PC-9 (cell line): ENCODE measurements around the gene MEIS2.

Source experiments
- CTCF ChIP-seq: fragments of 200-600 bp; sonication (generic); conservative IDR thresholded peaks from 2 replicates; pipeline ENCODE4 v1.6.1; 2017; ENCODE audit warnings: mixed run types, antibody characterized with exemption, mild to moderate bottlenecking, moderate library complexity
- EZH2 ChIP-seq: fragments of 200-600 bp; sonication (generic); IDR thresholded peaks from 2 replicates; pipeline ENCODE4 v1.8.0; 2017; ENCODE audit warnings: antibody characterized with exemption, low read depth

DNA sequence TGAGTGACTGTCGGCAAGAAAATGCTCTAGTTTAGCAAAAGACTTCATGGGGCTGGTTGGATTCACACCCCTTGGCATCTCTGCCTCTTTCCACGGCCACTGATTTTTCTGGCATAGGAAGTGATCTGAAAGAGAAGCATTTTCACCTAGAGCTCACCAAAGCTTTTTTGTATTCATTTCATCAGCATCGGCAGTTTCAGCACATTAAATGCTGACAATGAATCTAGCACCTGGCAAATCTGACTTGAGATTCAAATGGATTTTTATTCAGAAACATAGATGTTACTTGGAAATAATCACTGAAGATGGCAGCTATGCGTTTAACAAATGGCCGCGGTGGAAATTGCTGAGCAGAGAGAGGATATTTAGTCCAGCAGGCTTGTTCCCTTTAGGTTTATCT lies 155.9 kb downstream of the MEIS2 start:
- no peak for TF ChIP-seq CTCF
- TF ChIP-seq EZH2, result no peak
